Esophagus squamous epithelium (tissue), 5 donors: ENCODE data around the gene THG1L. TPM values are rescaled to one million over a fixed set of nuclear protein-coding genes. Genes with fewer than 3 reads are reported as not detected.
A peak's percentile ranks its signal among the peaks of the same experiment; 100 is the strongest.
"Not testable (repeated sequence)": the region's sequence is repeated elsewhere in the genome, so short reads cannot be mapped to it uniquely, and the experiment has no call there.

ENCODE experiments used
- DNase-seq: peaks from one replicate; lab custom pipeline; 2025; lab: John Stamatoyannopoulos, UW
- H3K27ac ChIP-seq, 4 donors: fragments of 200-600 bp; sonication (generic); one replicate each; pipeline ENCODE4 v1.5.1; 2016 to 2019; ENCODE audit warnings: mild to moderate bottlenecking in 1 of 4
- H3K27me3 ChIP-seq, 4 donors: fragments of 200-600 bp; sonication (generic); 1 replicate in 3 of 4; 2 replicates in 1 of 4; pipeline versions ENCODE4 v1.5.1 to v1.6.0; 2017 to 2021; ENCODE audit warnings: antibody characterized with exemption in 1 of 4
- H3K36me3 ChIP-seq, 3 donors: fragments of 200-600 bp; sonication (generic); one replicate each; pipeline ENCODE4 v1.5.1; 2016 to 2019
- H3K4me1 ChIP-seq, 3 donors: fragments of 200-600 bp; sonication (generic); one replicate each; pipeline ENCODE4 v1.5.1; 2017 to 2019
- H3K4me3 ChIP-seq, 4 donors: fragments of 200-600 bp; sonication (generic); 1 replicate in 3 of 4; 2 replicates in 1 of 4; pipeline ENCODE4 v1.5.1; 2016 to 2019; ENCODE audit warnings: mild to moderate bottlenecking in 2 of 4, moderate library complexity in 1 of 4
- H3K9me3 ChIP-seq, 3 donors: fragments of 200-600 bp; sonication (generic); one replicate each; pipeline ENCODE4 v1.5.1; 2016 to 2019
- POLR2A ChIP-seq, 4 donors: fragments of 450-650 bp; IDR thresholded peaks; one replicate each; pipeline ENCODE4 v1.6.1; 2017; ENCODE audit warnings: antibody characterized with exemption in 4 of 4, mild to moderate bottlenecking in 4 of 4, moderate library complexity in 3 of 4
- WGBS, 2 donors: methylation state at CpG; one replicate each; pipeline ENCODE4 v1.1.5; 2018; 5-methylcytosine and 5-hydroxymethylcytosine counted together
- intact Hi-C: fragments of 100-400 bp; cut with DNase I; formaldehyde crosslinking; loops from one replicate; pipeline ENCODE4 v1.15.0; 2022
- total RNA-seq, 4 donors: library from RNA; depleted of rRNA; stranded (reverse); fragments of >200 nt; gene quantifications; one replicate each; pipeline ENCODE4 v1.1.0, GENCODE V29; 2016
- TF ChIP-seq, protein P1 (sequence below), 6 experiments: fragments of 450-650 bp in 4 of 6; fragments of 200-600 bp in 2 of 6; sonication (generic) in 2 of 6; IDR thresholded peaks; one replicate each; pipeline ENCODE4 v1.5.1; 2016 to 2019; ENCODE audit warnings: antibody characterized with exemption in 6 of 6, mild to moderate bottlenecking in 4 of 6, moderate library complexity in 4 of 6
- donor health status: DM: yes; HTN: yes; CAD: no.

THG1L gene
- total RNA-seq, 4 donors from 2014 or later: 5.7 to 21.0 (median 11.8) TPM

GRCh38 chr5:157719245-157719644, 12.0 kb upstream of the THG1L start:
- Histone ChIP-seq H3K36me3 (no peaks in the 10 kb centered on the region), H3K27ac (no peak overlapping the region), H3K4me1 (peaks cover 0 to 13% (median 0%) of the 10 kb centered on the region in 3 donors), H3K9me3 (no peaks in the 10 kb centered on the region), H3K4me3 (no peak overlapping the region), H3K27me3 (no peaks in the 10 kb centered on the region)
- intact Hi-C loops: loop anchor here (5.0 to 10.0 kb wide), 3 partner anchors 54 to 287 kb away; no protein-coding TSS in a partner anchor
- TF ChIP-seq, protein P1, sequence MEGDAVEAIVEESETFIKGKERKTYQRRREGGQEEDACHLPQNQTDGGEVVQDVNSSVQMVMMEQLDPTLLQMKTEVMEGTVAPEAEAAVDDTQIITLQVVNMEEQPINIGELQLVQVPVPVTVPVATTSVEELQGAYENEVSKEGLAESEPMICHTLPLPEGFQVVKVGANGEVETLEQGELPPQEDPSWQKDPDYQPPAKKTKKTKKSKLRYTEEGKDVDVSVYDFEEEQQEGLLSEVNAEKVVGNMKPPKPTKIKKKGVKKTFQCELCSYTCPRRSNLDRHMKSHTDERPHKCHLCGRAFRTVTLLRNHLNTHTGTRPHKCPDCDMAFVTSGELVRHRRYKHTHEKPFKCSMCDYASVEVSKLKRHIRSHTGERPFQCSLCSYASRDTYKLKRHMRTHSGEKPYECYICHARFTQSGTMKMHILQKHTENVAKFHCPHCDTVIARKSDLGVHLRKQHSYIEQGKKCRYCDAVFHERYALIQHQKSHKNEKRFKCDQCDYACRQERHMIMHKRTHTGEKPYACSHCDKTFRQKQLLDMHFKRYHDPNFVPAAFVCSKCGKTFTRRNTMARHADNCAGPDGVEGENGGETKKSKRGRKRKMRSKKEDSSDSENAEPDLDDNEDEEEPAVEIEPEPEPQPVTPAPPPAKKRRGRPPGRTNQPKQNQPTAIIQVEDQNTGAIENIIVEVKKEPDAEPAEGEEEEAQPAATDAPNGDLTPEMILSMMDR (IDR thresholded peaks at IDR 0.05): no peak
- no peak for TF ChIP-seq POLR2A (IDR thresholded peaks at IDR 0.05)
- WGBS, 2 donors: 80 to 86% methylated on average over 2 of the region's 2 CpGs
- no peak for DNase-seq

- WGBS, 2 donors: 60% methylated on average over 2 of the region's 6 CpGs; no CpG with 5 or more reads in 1 of the 2 donors
- H3K4me1 ChIP-seq: peaks cover 0 to 13% (median 0%) of the 10 kb centered on the region in 3 donors
- H3K4me3 ChIP-seq: no peak overlapping the region
- no peak for TF ChIP-seq POLR2A (IDR thresholded peaks at IDR 0.05)
- TF ChIP-seq, protein P1 (IDR thresholded peaks at IDR 0.05): no peak
- intact Hi-C loops: no loop called here
- no peaks in the 10 kb centered on the region for H3K27me3 ChIP-seq
- no peaks in the 10 kb centered on the region for H3K9me3 ChIP-seq
- no peak overlapping the region for H3K27ac ChIP-seq
- DNase-seq: no peak
- H3K36me3 ChIP-seq: no peaks in the 10 kb centered on the region
These were observed 10.1 kb upstream of the THG1L start for GRCh38 chr5:157721159-157721558.

- H3K27me3 ChIP-seq, H3K27ac ChIP-seq, H3K9me3 ChIP-seq, DNase-seq, H3K36me3 ChIP-seq, intact Hi-C loops, H3K4me3 ChIP-seq: not testable (repeated sequence)
- 62 to 94% methylated on average over 2 of the region's 2 CpGs for WGBS, 2 donors
- peaks cover 0 to 10% (median 0%) of the 10 kb centered on the region in 3 donors for H3K4me1 ChIP-seq
These were observed 8.3 kb upstream of the THG1L start for GRCh38 chr5:157722895-157723294.

GRCh38 chr5:157726607-157727006, 4.6 kb upstream of the THG1L start:
- H3K27ac ChIP-seq, H3K36me3 ChIP-seq, intact Hi-C loops, H3K4me1 ChIP-seq, H3K4me3 ChIP-seq, DNase-seq, H3K9me3 ChIP-seq, H3K27me3 ChIP-seq: not testable (repeated sequence)
- 86 to 95% methylated on average over 2 of the region's 2 CpGs for WGBS, 2 donors

DNA sequence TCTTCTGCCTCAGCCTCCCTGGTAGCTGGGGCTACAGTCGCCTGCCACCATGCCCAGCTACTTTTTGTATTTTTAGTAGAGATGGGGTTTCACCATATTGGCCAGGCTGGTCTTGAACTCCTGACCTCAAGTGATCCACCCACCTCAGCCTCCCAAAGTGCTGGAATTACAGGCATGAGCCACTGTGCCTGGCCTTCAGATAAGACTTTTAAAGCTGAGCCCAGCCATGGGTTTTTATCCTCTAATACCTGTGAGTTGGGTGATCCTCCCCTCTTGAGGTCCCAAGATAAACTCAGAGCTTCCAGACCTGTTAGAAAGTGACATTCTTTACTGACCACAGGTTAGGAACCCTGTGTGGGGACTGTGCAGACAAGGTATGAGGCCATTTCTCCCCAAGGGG, 3.4 kb upstream of the THG1L start:
- H3K9me3 ChIP-seq, H3K4me3 ChIP-seq, intact Hi-C loops, H3K27ac ChIP-seq, DNase-seq, H3K27me3 ChIP-seq, H3K36me3 ChIP-seq: not testable (repeated sequence)
- 71 to 100% methylated on average over 1 of the region's 1 CpG for WGBS, 2 donors
- H3K4me1 ChIP-seq: peaks cover 4 to 13% (median 7%) of the 10 kb centered on the region in 3 donors

DNA sequence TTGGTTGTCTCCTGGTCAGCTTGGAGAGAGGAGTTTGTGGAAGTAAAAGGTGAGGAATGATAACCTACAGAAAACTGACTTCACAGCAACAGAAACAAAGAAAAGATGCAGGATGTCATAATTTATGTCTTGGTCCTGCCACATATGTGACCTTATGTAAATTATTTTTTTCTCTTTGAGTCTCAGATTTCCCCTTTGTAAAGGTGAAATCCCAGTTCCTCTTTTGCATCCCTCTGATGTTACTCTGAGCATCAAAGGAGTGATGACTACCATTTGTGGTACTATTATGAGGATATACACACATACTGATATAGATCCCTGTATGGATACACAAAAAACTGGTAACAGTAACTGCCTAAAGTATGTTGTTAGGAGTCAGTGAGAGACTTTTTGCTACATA, 1.4 kb upstream of the THG1L start:
- no peaks in the 10 kb centered on the region for H3K27me3 ChIP-seq
- no peak overlapping the region for H3K27ac ChIP-seq
- peaks cover 4 to 20% (median 7%) of the 10 kb centered on the region in 3 donors for H3K4me1 ChIP-seq
- no peak overlapping the region for H3K4me3 ChIP-seq
- TF ChIP-seq POLR2A (IDR thresholded peaks at IDR 0.05): no peak
- TF ChIP-seq, protein P1 (IDR thresholded peaks at IDR 0.05): no peak
- no peaks in the 10 kb centered on the region for H3K9me3 ChIP-seq
- intact Hi-C loops: no loop called here
- DNase-seq: no peak
- H3K36me3 ChIP-seq: peaks cover 0 to 22% (median 5%) of the 10 kb centered on the region in 3 donors

DNA sequence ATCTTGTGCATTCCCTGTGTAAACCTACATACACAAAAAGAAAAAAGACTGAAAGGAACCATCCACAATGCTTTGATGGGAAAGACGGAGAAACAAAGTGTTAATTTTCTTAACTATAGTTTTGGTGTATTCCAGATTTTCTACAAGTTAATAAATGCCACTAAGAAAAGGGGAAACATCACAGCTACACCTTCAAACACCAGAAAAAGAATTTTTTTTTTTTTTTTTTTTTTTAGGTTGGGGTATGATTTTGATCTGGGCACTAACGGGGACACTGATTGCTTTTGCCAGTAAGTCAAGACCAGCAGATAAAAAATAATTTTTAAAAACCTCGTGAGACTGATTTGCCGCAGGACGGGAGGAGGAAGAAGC, 334 bp upstream of the THG1L start:
- Histone ChIP-seq H3K27ac (peak overlapping the region; percentile 86 to 96 (median 96)), H3K9me3 (no peaks in the 10 kb centered on the region), H3K27me3 (no peaks in the 10 kb centered on the region), H3K36me3 (peaks cover 0 to 30% (median 5%) of the 10 kb centered on the region in 3 donors), H3K4me3 (peak overlapping the region; percentile 66 to 86 (median 81)), H3K4me1 (peaks cover 4 to 30% (median 7%) of the 10 kb centered on the region in 3 donors)
- DNase-seq: no peak
- 15 to 18% methylated on average over 5 of the region's 5 CpGs for WGBS, 2 donors
- intact Hi-C loops: no loop called here
- TF ChIP-seq, protein P1 (IDR thresholded peaks at IDR 0.05): no peak
- no peak for TF ChIP-seq POLR2A (IDR thresholded peaks at IDR 0.05)
